Liver (tissue), 3 donors: ENCODE measurements around the gene UBL4A.

Experiments
- CTCF ChIP-seq: fragments of 150-350 bp; IDR thresholded peaks from 2 replicates; pipeline ENCODE4 v1.5.1; 2017; ENCODE audit warnings: improper control_type of control experiment, low read depth, low read length; ENCODE audit not compliant: missing input control
- NR2F2 ChIP-seq: IDR thresholded peaks from 2 replicates; pipeline ENCODE4 v1.6.1; 2016; ENCODE audit warnings: antibody characterized with exemption
- SP1 ChIP-seq: IDR thresholded peaks from 2 replicates; pipeline ENCODE4 v1.6.1; 2018; ENCODE audit warnings: antibody characterized with exemption, mild to moderate bottlenecking
- YY1 ChIP-seq: IDR thresholded peaks from 2 replicates; pipeline ENCODE4 v1.6.1; 2016; ENCODE audit warnings: antibody characterized with exemption, mild to moderate bottlenecking
- donor health status: healthy.
- donor health status: healthy.

GRCh38 chrX:154526901-154527675 is 40.7 kb upstream of the UBL4A start:
- TF ChIP-seq NR2F2: no peak
- no peak for TF ChIP-seq SP1
- TF ChIP-seq CTCF: peak; percentile 33
- no peak for TF ChIP-seq YY1
